ENCODE measurements around the gene GIMAP1.

GIMAP1 gene

DNA sequence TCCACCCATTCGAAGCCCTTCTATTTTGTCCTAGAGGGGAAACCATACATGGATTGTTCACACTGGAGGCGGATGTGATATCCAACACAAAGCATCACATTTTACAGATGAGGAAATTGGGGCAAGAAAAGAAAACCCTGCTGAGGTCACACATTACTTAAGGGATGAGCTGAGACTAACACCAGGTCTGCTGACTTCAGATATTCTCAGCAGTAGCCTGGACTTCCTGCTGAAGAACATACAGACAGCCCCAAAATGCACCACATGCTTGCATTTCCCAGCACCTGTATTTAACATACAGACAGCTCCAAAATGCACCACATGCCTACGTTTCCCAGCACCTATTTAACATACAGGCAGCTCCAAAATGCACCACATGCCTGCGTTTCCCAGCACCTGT, 32.0 kb downstream of the GIMAP1 start:
- no peak for DNase-seq (ENCODE audit: low read depth)

DNA sequence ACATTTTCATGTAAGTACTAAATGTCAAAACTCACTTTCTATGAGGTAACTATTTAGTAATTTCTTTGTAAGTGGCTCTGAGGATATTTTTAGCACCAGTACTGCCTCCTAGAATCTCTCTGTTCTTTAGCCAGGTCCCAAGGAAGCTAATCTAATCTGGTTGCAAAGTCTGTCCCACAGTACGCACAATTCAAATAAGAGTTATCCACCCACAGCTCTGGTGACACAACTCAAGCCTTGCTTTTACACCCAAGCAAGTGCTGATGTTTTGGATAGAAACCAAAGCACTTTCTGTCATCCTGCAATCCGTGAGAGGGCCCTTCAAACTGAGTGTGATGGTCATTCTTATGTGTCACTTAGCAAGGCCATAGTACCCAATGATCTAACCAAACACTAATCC, 35.3 kb downstream of the GIMAP1 start:
- no peak for DNase-seq (ENCODE audit: low read depth)

DNA sequence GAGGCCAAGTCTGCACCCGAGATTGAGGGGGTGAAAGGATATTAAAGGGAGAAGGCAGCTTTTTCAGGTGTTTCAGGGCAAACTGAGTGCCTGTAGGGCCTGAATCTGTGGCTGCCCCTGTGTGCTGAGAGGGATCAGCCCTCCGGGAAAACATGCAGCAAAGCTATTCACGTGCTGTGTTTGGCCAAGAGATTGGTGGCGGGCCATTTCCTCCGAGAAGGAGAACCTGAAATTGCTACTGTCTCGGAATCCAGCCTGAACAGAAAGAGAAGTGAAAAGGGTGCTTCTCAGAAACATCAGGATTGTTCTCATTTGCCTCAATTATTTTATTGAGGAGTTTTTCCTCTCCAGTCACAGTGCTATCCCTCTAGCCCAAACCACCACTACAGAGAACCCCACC, 36.8 kb downstream of the GIMAP1 start:
- DNase-seq (ENCODE audit: low read depth): no peak

DNA sequence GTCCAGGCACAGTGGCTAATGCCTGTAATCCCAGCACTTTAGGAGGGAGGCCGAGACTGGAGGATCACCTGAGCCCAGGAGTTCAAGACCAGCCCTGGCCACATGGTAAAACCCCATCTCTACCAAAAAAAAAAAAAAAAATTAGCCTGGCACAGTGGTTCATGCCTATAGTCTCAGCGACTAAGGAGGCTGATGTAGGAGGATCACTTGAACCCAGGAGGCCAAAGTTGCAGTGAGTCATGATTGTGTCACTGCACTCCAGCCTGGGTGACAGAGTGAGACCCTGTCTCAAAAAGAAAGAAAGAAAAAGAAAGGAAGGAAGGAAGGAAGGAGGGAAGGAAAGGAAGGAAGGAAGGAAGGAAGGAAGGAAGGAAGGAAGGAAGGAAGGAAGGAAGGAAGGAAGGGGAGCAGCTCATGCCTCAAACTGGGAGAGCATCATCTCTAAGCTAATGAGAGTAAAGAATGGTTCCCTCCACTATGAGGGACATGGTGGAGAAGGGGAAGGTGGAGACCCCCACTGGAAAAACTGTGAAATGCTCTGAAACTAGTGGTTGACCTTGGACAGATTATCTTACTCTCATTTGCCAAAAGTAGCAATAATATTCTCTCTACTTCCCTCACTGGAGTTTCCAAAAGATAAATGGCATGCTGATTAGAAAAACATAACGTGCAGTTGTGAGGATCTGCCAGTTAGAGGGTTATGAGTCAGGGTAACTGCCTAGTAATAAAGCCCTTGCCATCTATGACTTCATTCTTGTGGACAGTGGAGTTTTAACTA, 37.6 kb downstream of the GIMAP1 start:
- no peak for DNase-seq (ENCODE audit: low read depth)

DNA sequence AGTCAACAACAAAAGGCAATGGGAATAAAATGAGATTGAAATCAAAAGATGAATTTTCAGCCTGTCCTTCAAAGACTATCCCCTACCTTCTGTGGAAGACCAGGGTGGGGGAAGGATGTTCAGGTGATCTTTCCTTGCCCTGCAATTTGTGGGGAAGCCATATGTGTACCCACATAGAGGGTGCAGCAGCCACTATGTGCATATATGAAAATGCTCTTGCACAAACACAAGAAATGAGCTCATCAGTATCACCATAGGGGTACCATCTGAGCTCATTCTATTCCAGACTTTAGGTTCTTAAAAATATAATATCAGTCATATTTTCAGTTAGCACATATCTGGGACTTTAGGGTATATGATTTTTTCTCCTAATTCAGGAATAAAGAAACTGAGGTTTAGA, 38.5 kb downstream of the GIMAP1 start:
- no peak for DNase-seq (ENCODE audit: low read depth)

DNA sequence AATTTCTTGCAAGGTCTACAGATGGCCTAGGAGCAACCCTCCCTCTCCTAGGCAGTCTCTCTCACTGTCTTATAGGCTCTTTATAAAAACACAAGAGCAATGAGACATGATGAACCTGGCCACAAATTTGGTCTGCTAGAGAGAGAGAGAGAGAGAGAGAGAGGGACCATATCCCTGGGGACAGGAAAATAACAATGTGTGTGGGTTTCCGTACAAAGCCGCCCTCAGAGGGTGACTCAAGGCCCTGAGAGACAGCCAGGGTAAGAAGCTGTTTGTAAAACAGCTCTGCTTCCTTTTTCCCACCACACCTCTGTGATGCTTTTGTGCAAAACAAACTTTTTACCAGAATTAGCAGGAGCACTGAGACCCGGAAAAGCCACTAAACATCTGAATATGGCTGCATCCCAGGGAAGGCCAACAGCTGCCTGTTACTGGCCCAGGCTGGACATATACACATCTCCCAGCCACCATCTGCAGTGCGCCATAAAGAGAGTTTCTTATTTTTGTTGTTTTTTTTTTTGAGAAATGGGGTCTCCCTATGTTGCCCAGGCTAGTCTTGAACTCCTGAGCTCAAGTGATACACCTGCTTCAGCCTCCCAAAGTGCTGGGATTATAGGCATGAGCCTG, 39.2 kb downstream of the GIMAP1 start:
- DNase-seq (ENCODE audit: low read depth): no peak

DNA sequence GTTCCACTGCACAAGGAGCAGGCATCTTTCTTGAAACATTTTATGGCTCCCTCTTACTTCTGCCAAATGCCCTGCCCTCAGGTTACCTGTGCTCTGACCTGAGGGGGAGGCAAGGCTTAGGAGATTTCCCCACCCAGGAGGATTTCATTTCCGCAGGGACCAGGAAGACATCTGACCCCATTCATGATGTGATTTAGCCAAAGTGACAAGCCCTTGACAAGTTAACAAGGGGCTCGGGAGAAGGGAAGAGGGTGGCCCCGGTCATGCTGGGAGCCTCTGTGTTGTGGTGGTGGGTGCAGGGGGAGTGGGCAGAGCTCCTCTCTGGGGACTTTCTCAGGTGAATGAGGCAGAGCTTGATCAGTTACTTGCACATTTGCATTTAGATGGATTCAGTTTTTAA, 39.8 kb downstream of the GIMAP1 start:
- DNase-seq (ENCODE audit: low read depth): no peak

DNA sequence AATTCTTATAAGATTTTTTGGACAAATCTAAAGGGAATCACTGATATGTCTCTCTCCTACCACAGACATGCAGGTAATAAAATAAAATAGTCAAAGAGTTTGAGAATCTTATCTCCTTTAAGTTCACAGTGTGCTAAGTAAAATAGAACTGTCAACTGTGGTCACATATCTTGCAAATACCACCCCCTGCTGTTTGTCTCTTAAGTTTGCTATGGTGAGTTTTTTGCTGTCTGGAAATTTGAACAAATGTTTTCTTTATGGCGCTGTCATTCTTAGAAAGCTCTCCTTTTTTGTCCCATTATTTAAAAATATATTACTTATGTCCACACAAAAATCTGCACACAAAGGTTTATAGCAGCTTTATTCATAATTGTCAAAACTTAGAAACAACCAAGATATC, 40.4 kb downstream of the GIMAP1 start:
- DNase-seq (ENCODE audit: low read depth): no peak

DNA sequence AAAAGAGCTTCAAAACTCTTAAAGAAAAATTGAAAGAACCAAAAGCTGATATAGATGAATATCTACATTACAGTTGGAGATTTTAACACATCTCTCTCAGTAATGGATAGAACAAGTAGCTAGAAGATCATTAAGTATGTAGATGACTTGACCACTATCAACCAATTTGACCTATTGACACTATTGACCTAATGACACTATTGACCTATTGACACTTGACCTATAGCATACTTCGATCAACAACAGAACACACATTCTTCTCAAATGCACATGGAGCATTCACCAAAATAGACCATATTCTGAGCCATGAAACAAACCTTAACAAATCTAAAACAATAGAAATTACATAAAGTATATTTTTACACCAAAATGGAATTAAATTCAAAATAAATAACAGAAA, 43.1 kb downstream of the GIMAP1 start:
- no peak for DNase-seq (ENCODE audit: low read depth)

DNA sequence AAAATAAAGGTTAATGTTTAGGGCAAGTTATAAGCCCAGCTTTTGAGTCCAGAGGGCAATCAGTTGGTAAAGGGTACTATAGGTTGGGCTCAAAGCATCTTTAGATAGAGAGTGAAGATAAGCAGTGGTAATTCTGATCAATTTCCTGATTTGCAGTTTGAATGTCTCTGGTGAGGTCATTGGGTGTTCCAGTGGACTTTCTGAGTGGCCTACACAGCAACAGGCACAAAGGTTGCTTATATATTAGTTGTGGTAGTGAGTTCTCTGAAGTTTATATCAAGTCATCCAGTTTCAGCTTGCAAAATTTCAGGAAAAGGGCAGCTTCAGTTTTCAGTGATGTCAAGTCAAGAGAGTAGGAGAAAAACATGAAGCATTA, 49.9 kb downstream of the GIMAP1 start:
- DNase-seq (ENCODE audit: low read depth): no peak

DNA sequence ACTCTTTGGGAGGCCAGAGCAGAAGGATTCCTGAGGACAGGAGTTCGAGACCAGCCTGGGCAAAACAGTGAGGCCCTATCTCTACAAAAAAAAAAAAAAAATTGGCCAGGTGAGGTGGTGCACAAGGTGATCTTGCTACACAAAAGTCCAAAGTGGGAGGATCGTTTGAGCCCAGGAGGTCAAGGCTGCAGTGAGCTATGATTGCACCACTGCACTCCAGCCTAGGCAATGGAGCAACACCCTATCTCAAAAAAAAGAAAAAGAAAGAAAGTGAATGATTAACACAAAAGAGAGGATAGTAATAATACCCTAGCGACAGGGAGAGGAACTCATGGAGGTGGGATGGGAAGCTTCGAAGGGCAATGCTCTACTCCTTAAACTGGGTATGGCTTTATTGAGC, 53.4 kb downstream of the GIMAP1 start:
- DNase-seq (ENCODE audit: low read depth): no peak

All from fibroblast of the conjunctiva (primary cell).